Lower lobe of right lung (tissue), 2 donors: Measurements from ENCODE around the gene LHPP. TPM values are rescaled to one million over a fixed set of nuclear protein-coding genes. Genes with fewer than 3 reads are reported as not detected.

Experiments
- ATAC-seq, 2 donors: fragments of 200-7000 bp; cut with Tn5 transposase; one replicate each; pipeline ENCODE4 v1.9.1; 2020 to 2022; ENCODE audit warnings: mild to moderate bottlenecking in 2 of 2, moderate library complexity in 2 of 2
- DNase-seq: peaks from one replicate; pipeline ENCODE4 v3.0.0-alpha.2; 2020
- H3K27ac ChIP-seq: fragments of 200-600 bp; one replicate; pipeline ENCODE4 v1.8.0; 2022
- H3K27me3 ChIP-seq: fragments of 200-600 bp; one replicate; pipeline ENCODE4 v1.8.0; 2022; ENCODE audit warnings: low read depth
- H3K36me3 ChIP-seq: fragments of 200-600 bp; one replicate; pipeline ENCODE4 v1.8.0; 2022; ENCODE audit warnings: mild to moderate bottlenecking
- H3K4me1 ChIP-seq: fragments of 200-600 bp; one replicate; pipeline ENCODE4 v1.8.0; 2022
- H3K4me3 ChIP-seq: fragments of 200-600 bp; one replicate; pipeline ENCODE4 v1.8.0; 2022; ENCODE audit warnings: mild to moderate bottlenecking
- H3K9me3 ChIP-seq: fragments of 200-600 bp; one replicate; pipeline ENCODE4 v1.8.0; 2022
- CTCF ChIP-seq: fragments of 200-600 bp; IDR thresholded peaks from one replicate; pipeline ENCODE4 v1.8.0; 2022; ENCODE audit warnings: antibody characterized with exemption, mild to moderate bottlenecking
- intact Hi-C: fragments of 100-400 bp; cut with DNase I; formaldehyde crosslinking; loops from one replicate; pipeline ENCODE4 v1.11.0; 2022
- total RNA-seq: library from RNA; stranded (reverse); fragmentation: NEBNext Ultra II Directional; extraction: Animal tissue kit (Norgen Biotek cat#: 25700); gene quantifications from one replicate; pipeline ENCODE4 v1.2.1, GENCODE V29; 2021
- donor health status: DM: no; HTN: yes; CAD: no; lungs with severe emphysema.

The LHPP gene
- total RNA-seq, 1 donor from 2014 or later, result 17.8 TPM

GRCh38 chr10:124482236-124482800, 20.7 kb downstream of the LHPP start:
- Histone ChIP-seq H3K36me3 (no peaks in the 10 kb centered on the region), H3K9me3 (peaks cover 4% of the 10 kb centered on the region), H3K27ac (no peak overlapping the region), H3K4me1 (no peaks in the 10 kb centered on the region), H3K27me3 (no peaks in the 10 kb centered on the region), H3K4me3 (no peak overlapping the region)
- intact Hi-C loops, result no loop called here
- no peak for TF ChIP-seq CTCF
- ATAC-seq (no peak), DNase-seq (no peak)

- H3K27me3 ChIP-seq, result no peaks in the 10 kb centered on the region
- DNase-seq (no peak), ATAC-seq (no peak)
- H3K9me3 ChIP-seq, result peaks cover 5% of the 10 kb centered on the region
- H3K4me1 ChIP-seq, result no peaks in the 10 kb centered on the region
- no peak for TF ChIP-seq CTCF
- H3K27ac ChIP-seq, result no peak overlapping the region
- no peak overlapping the region for H3K4me3 ChIP-seq
- intact Hi-C loops, result no loop called here
- no peaks in the 10 kb centered on the region for H3K36me3 ChIP-seq
These were observed 21.3 kb downstream of the LHPP start for GRCh38 chr10:124482876-124483275.

GRCh38 chr10:124484031-124484430, 22.4 kb downstream of the LHPP start:
- no peak overlapping the region for H3K4me3 ChIP-seq
- peaks cover 5% of the 10 kb centered on the region for H3K9me3 ChIP-seq
- no peak for TF ChIP-seq CTCF
- H3K36me3 ChIP-seq, result peaks cover 4% of the 10 kb centered on the region
- intact Hi-C loops, result no loop called here
- DNase-seq, result no peak
- no peaks in the 10 kb centered on the region for H3K4me1 ChIP-seq
- H3K27ac ChIP-seq, result no peak overlapping the region
- no peak for ATAC-seq
- H3K27me3 ChIP-seq, result no peaks in the 10 kb centered on the region

- H3K27ac ChIP-seq, result no peak overlapping the region
- TF ChIP-seq CTCF, result no peak
- intact Hi-C loops, result no loop called here
These were observed 23.0 kb downstream of the LHPP start for GRCh38 chr10:124484661-124485060.

GRCh38 chr10:124486635-124487034, 25.0 kb downstream of the LHPP start:
- Histone ChIP-seq H3K9me3 (peaks cover 5% of the 10 kb centered on the region), H3K4me1 (no peaks in the 10 kb centered on the region), H3K27ac (no peak overlapping the region), H3K36me3 (peaks cover 4% of the 10 kb centered on the region), H3K4me3 (no peak overlapping the region), H3K27me3 (no peaks in the 10 kb centered on the region)
- ATAC-seq (no peak), DNase-seq (no peak)
- intact Hi-C loops, result no loop called here
- no peak for TF ChIP-seq CTCF

More at GRCh38 chr10:124484661-124485060, 23.0 kb downstream of the LHPP start:
- Histone ChIP-seq H3K36me3 (peaks cover 4% of the 10 kb centered on the region), H3K4me1 (no peaks in the 10 kb centered on the region), H3K27me3 (no peaks in the 10 kb centered on the region), H3K4me3 (no peak overlapping the region), H3K9me3 (peaks cover 5% of the 10 kb centered on the region)
- DNase-seq (no peak), ATAC-seq (no peak)

- Histone ChIP-seq H3K4me3 (no peak overlapping the region), H3K27me3 (no peaks in the 10 kb centered on the region), H3K27ac (no peak overlapping the region), H3K36me3 (peaks cover 4% of the 10 kb centered on the region), H3K9me3 (peaks cover 5% of the 10 kb centered on the region), H3K4me1 (no peaks in the 10 kb centered on the region)
- DNase-seq (no peak), ATAC-seq (no peak)
- intact Hi-C loops, result no loop called here
- TF ChIP-seq CTCF, result no peak
These were observed 29.5 kb downstream of the LHPP start for GRCh38 chr10:124491105-124491504.
